ENCODE data around the gene PIBF1. TPM values are rescaled to one million over a fixed set of nuclear protein-coding genes. Genes with fewer than 3 reads are reported as not detected.

The PIBF1 gene
- total and polyA plus RNA-seq, 10 of the 15 experiments (the other 5 are each of a cell fraction or from before 2014, with no cell fraction given) = 6.4 to 24.5 (median 11.1) TPM

DNA sequence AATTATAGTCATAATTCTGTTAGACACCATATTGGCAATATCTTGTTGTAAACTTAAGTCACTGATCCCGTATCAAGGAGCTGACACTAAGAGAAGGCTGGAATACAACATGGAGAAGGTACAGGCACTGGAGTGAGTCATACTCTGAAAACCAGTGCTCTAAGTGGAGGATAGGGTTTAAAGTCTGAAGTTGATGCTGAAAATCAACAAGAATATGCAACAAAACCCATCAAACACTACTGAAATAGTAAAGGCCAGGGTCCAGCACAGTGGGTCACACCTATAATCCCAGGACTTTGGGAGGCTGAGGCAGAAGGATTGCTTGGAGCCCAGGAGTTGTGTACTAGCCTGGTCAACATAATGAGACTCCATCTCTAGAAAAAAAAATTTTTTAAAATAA, 203.7 kb downstream of the PIBF1 start (continued):
- TF ChIP-seq MAX (IDR thresholded peaks at IDR 0.05; ENCODE audit: low read depth, low read length) (no peak), NFXL1 (IDR thresholded peaks at IDR 0.05; ENCODE audit: borderline replicate concordance) (no peak), ZNF24 (IDR thresholded peaks at IDR 0.05) (no peak)

- CTCF ChIA-PET = no interaction called here
- no peak overlapping the region for H3K9ac ChIP-seq (ENCODE audit: control insufficient read depth, insufficient read depth, low read length)
- H4K20me1 ChIP-seq (ENCODE audit: control insufficient read depth, insufficient read depth) = no peaks in the 10 kb centered on the region
- in situ Hi-C loops (cut with MboI) (no loop called here), intact Hi-C loops (cut with micrococcal nuclease; ENCODE audit: unreplicated experiment) (no loop called here)
- no peaks in the 10 kb centered on the region for H3K27me3 ChIP-seq (replicated peaks in 1 of 2; ENCODE audit: control insufficient read depth in 2 of 2, insufficient read depth in 2 of 2, low read length in 1 of 2)
- FAIRE-seq (no peak), DNase-seq (ENCODE audit: low read depth, low spot score) (no peak), ATAC-seq (no peak)
- no TSS peak for BruUV-seq (replicated peaks)
- H3K4me3 ChIP-seq = no peak overlapping the region
- no peaks in the 10 kb centered on the region for H3K9me3 ChIP-seq (replicated peaks; ENCODE audit: control insufficient read depth, insufficient read depth, low read length)
- SMC1A ChIA-PET (ENCODE audit: uncharacterized antibody, unreplicated experiment) = no interaction called here
- no peaks in the 10 kb centered on the region for H3K79me2 ChIP-seq (ENCODE audit: control insufficient read depth, insufficient read depth, low read length)
- no peak for TF ChIP-seq SREBF1 (IDR thresholded peaks at IDR 0.05; ENCODE audit: low read length)
- no peak for TF ChIP-seq CREB1 (IDR thresholded peaks at IDR 0.05; ENCODE audit: low read depth)
- TF ChIP-seq ATF2 (IDR thresholded peaks at IDR 0.05; ENCODE audit: low read length) = no peak
- no peak for TF ChIP-seq CTCF (IDR thresholded peaks at IDR 0.05 in 2 of 3, conservative IDR thresholded peaks at IDR 0.05 in 1 of 3; ENCODE audit: control insufficient read depth in 2 of 3, extremely low read depth in 1 of 3, insufficient read depth in 1 of 3, low read depth in 3 of 3, low read length in 3 of 3)
- no peak for TF ChIP-seq STAT1 (conservative IDR thresholded peaks at IDR 0.05)
- no peak for TF ChIP-seq DPF2 (IDR thresholded peaks at IDR 0.05)
- TF ChIP-seq RELA (IDR thresholded peaks at IDR 0.05; ENCODE audit: borderline replicate concordance, partially characterized antibody) = no peak
- TF ChIP-seq POU2F2 (IDR thresholded peaks at IDR 0.05; ENCODE audit: borderline replicate concordance, low read depth, low read length) = no peak
- TF ChIP-seq JUND (IDR thresholded peaks at IDR 0.05; ENCODE audit: low read depth, low read length) = no peak
- no peak for TF ChIP-seq ASH2L (IDR thresholded peaks at IDR 0.05; ENCODE audit: borderline replicate concordance, low read depth)
- no peak for TF ChIP-seq NR2C1 (IDR thresholded peaks at IDR 0.05)
- TF ChIP-seq SP1 (IDR thresholded peaks at IDR 0.05; ENCODE audit: low read depth, low read length) = no peak
- TF ChIP-seq EZH2 (IDR thresholded peaks at IDR 0.05; ENCODE audit: borderline replicate concordance, control insufficient read depth, low read depth, low read length) = no peak
- TF ChIP-seq MTA3 (IDR thresholded peaks at IDR 0.05; ENCODE audit: borderline replicate concordance, low read length) = no peak
- POLR2A ChIA-PET = no interaction called here
- WGBS (ENCODE audit: insufficient coverage, insufficient replicate concordance, low lambda C conversion rate, missing lambda C conversion rate) = 95% methylated on average over 1 of the region's 1 CpG
- H3K4me1 ChIP-seq (ENCODE audit: control insufficient read depth, insufficient read depth, low read length) = no peaks in the 10 kb centered on the region
- H3K27ac ChIP-seq (ENCODE audit: control insufficient read depth, insufficient read depth) = no peak overlapping the region
- no peak overlapping the region for H3K4me2 ChIP-seq (ENCODE audit: control insufficient read depth, insufficient read depth)
- RAD21 ChIA-PET (ENCODE audit: unreplicated experiment) = no interaction called here
- no peak overlapping the region for H2AFZ ChIP-seq (ENCODE audit: control insufficient read depth, low read depth, low read length)
- H3K36me3 ChIP-seq (ENCODE audit: control insufficient read depth in 2 of 2, insufficient read depth in 2 of 2, low read length in 1 of 2) = no peaks in the 10 kb centered on the region
These were observed 204.3 kb downstream of the PIBF1 start for GRCh38 chr13:72986197-72986596.

Measured in GM12878 (cell line).